Muscle of arm (tissue), 12 donors: ENCODE data around the gene TMEM232. TPM values are rescaled to one million over a fixed set of nuclear protein-coding genes. Genes with fewer than 3 reads are reported as not detected.
"Not testable (repeated sequence)": the region's sequence is repeated elsewhere in the genome, so short reads cannot be mapped to it uniquely, and the experiment has no call there.

Experiments used
- DNase-seq: peaks from one replicate; pipeline ENCODE4 v3.0.0-alpha.2; 2013
- polyA plus RNA-seq, 12 donors: library from polyadenylated mRNA; unstranded; fragments of 120-200 nt; gene quantifications; one replicate each; pipeline ENCODE4 v1.2.1, GENCODE V29; 2013; ENCODE audit not compliant: insufficient read length in 12 of 12

Gene TMEM232
- polyA plus RNA-seq, 12 donors: 0.48 to 2.1 (median 1.1) TPM; not detected in 2

GRCh38 chr5:110716247-110717245, 9.9 kb downstream of the TMEM232 start:
- DNase-seq: no peak

- DNase-seq: no peak
Measured at GRCh38 chr5:110707260-110707844, 19.1 kb downstream of the TMEM232 start.

- DNase-seq: no peak
Measured at GRCh38 chr5:110705349-110705748, 21.1 kb downstream of the TMEM232 start.

- DNase-seq: no peak
Measured at GRCh38 chr5:110703481-110703880, 23.0 kb downstream of the TMEM232 start.

- DNase-seq: no peak
Measured at GRCh38 chr5:110702704-110703103, 23.8 kb downstream of the TMEM232 start.

- no peak for DNase-seq
Measured at GRCh38 chr5:110702300-110702699, 24.2 kb downstream of the TMEM232 start.

- DNase-seq: not testable (repeated sequence)
Measured at GRCh38 chr5:110692669-110693068, 33.8 kb downstream of the TMEM232 start.

- not testable (repeated sequence) for DNase-seq
Measured at GRCh38 chr5:110690587-110690986, 35.9 kb downstream of the TMEM232 start.

GRCh38 chr5:110687485-110687884, 39.0 kb downstream of the TMEM232 start:
- DNase-seq: no peak

GRCh38 chr5:110686270-110686669, 40.2 kb downstream of the TMEM232 start:
- no peak for DNase-seq

GRCh38 chr5:110681953-110682352, 44.5 kb downstream of the TMEM232 start:
- DNase-seq: no peak

GRCh38 chr5:110681109-110681508, 45.4 kb downstream of the TMEM232 start:
- DNase-seq: no peak

GRCh38 chr5:110676554-110676953, 49.9 kb downstream of the TMEM232 start:
- not testable (repeated sequence) for DNase-seq

- DNase-seq: no peak
Measured at GRCh38 chr5:110665184-110665726, 61.2 kb downstream of the TMEM232 start.

- no peak for DNase-seq
Measured at GRCh38 chr5:110663525-110663924, 62.9 kb downstream of the TMEM232 start.

GRCh38 chr5:110658006-110658405, 68.5 kb downstream of the TMEM232 start:
- no peak for DNase-seq

GRCh38 chr5:110653231-110653970, 73.1 kb downstream of the TMEM232 start:
- no peak for DNase-seq

- DNase-seq: no peak
Measured at GRCh38 chr5:110651507-110651906, 75.0 kb downstream of the TMEM232 start.

GRCh38 chr5:110644357-110644756, 82.1 kb downstream of the TMEM232 start:
- DNase-seq: no peak

- no peak for DNase-seq
Measured at GRCh38 chr5:110638970-110639902, 87.2 kb downstream of the TMEM232 start.

- DNase-seq: no peak
Measured at GRCh38 chr5:110634475-110634874, 92.0 kb downstream of the TMEM232 start.
